HG02642 (cell line): ENCODE measurements around the gene CRIM1.

Source experiments
- ATAC-seq: cut with Tn5 transposase; IDR thresholded peaks from one replicate; pipeline ENCODE4 v1.9.1; 2021; ENCODE audit warnings: mild to moderate bottlenecking; ENCODE audit not compliant: unreplicated experiment, poor library complexity

The CRIM1 gene

DNA sequence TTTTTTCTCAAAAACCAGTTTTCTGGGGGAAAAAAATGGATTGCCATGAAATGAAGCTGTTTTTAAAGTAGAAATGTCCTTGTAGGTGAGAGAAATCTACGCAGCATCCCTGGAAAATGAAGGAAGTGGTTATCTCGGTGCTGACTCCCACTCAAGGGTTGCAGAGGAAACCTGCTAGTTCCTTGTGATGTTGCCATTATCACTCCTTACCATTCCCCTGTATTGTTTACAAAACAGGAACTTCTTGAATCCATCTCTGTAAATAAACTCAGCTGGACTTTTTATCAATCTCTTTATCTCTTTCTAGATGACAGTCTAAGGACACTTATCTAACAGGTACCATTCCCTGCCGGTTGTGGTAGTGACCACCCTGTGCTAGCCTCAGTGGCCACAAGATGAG, 181.2 kb downstream of the CRIM1 start:
- no peak for ATAC-seq

DNA sequence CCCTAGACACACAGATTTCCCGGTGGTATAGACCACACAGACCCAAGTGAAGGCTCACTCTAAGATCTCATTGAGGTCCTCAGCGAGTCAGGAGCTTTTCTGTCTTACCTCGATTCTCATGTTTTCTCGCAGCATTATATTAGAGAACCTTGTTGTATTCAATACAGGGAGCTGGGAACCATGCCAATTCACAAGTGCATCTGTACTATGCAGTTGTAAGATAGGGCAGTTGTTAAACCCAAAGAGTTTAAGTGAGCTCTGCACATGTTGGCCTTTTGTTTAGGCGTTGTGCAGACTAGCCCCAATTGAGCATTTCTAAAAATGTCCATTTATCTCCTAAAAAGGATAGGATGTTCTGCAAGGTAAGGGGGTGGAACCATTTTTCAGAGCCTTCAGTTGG, 182.8 kb downstream of the CRIM1 start:
- ATAC-seq, result no peak

DNA sequence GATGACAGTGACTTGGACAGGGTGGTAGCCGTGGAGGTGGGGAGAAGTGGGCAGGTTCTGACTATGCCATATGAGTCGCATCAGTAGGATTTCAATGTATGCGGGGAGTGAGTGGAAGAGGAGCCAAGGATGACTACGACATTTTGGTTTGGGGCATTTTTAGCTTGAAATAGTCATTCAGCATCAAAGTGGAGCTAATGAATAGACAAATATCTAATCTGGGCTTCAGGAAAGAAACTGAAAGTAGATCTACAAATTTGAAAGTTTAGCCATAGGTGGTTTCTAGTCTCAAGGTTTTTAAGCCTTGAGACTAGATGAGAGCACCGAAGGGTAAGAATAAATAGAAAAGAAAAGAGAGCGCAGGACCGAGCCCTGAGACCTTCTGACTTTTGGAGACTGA, 184.1 kb downstream of the CRIM1 start:
- ATAC-seq, result peak; percentile 70

DNA sequence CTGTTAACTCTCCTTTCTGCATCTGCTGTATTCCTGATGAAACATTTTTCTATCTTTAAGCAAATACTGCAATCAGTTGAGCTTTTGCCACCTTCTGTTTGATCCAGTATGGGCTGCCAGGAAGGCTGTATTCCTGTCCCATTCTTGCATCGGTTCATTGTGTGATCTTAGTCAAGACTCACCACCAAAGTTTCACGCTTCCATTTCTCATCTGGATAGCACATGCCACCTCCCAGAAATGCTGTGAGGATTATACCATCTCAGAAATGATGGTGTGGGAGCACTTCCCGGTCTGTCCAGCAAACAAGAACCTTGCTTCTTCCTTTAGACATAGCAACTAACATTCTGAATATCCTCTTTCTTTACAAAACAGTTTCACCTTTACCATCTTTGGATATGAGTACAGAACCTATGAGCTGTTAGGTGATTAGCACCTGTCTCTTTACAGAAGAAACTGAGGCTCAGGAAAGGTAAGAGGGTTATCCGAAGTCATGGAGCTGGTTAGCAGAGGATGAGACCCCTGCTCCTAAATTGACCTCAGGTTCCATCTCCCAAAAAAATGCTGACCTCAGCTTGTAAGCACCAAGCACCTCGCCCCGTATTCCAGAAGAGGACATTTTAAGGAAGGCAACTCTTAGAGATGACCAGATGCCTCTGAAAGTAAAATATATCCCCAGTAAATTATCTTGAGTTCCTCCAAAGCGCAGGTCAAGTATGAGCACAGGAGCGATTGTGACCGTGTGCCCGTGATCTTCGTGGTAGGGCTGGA, 185.6 kb downstream of the CRIM1 start:
- no peak for ATAC-seq

DNA sequence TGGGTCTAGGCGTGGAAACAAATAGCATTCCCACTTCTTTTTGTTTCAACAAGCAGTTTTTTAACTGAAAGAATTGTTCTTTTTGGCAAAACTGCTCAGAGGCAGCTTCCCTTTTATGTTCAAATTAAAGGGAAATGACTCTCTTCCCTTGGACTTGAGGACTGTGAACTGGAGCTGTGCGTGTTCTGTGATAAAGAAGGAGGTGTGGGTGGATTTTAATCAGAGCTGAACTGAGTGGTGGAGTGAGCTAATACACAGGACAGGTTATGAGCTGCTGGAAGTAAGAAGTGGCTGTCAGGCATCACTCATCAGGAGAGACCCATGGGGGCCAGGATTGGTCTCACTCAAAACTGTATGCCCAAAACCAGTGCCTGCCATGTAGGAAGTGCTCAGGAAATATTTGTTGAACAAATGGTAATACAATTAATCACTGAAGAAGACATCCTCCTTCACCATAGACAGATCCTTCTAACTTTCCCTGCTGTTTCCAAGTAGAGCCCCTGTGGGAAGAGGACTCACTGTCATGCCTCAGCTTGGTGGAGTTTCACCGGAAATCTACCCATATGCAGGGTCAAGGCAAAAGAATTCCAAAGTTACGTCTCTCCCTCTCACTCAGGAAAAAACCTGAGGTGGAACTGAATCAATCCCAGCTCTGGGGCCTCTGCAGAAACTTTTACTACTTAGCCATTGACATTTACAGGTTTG, 186.5 kb downstream of the CRIM1 start:
- ATAC-seq, result no peak

DNA sequence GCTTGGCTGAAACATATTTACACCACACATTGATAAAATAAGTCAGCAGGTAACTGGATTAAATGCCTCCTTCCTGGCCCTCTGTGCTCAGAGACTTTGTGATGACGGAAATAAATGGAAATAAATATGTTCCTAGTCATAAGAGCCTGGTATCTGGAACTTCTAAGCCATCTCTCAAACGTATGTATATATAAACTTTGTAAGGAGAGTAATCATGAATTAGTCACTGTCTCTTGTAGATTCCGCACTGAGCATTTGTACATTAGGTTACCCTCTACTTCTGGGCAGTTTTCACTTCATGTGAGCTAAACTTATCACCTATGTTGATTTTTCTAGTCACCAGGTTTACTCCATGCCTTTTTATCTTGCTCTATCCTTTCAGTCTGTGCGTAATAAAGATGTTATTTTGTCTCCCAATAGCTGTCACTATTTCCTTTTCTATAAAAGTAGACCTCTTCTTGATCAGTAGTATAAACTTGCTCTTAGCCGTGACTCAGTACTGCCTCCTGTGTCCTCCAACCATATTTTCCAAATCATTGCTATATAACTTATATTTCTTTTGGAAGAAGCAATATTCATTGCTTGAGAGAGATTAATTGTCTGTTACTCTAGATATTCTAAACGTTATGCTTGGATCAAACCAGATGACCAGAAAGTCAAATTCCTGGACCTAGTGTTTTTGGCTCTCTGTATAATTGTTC, 189.2 kb downstream of the CRIM1 start:
- ATAC-seq, result no peak

DNA sequence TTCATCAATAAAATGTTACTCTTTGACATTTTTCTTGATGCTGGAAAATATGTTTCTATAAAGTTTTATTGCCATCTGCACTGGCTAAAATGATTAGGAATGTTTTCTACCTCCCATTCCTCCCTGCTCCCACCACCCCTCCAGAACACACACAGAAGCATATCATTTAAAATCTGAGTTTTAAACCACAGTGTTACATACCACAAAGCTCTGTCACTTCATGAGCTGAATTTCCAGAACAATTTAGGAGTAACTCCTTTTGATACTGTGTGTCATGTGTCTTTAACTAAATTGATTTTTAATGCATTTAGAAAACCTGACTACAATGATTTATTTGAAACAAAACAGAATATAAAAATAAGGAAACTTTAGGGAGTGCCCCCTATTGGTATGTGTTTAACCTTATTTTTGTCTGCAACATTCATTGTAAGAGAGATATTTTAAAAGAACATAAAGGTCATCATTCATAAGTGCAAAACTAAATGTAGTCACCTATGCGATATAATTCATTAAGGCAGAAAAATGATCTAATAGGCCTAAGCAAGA, 190.4 kb downstream of the CRIM1 start:
- ATAC-seq, result no peak

DNA sequence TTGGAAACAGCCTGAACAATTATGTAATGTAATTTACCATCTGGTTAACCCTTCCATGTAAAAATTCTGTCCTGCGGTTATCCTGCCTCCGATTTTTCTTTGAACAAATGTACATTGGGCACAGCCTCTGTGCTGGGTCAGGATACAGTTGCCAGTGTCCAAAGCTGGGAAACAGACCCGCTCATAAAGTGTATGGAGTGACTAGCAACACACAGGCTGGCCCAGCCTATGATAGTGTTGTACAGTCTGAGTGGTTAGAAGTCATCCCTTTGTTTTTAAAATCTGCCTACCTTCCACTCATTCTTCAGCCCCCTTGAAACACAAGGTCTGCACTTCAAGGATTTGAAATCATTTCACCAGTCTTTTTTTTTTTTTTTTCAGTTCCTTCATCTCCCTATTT, 192.3 kb downstream of the CRIM1 start:
- ATAC-seq, result no peak

DNA sequence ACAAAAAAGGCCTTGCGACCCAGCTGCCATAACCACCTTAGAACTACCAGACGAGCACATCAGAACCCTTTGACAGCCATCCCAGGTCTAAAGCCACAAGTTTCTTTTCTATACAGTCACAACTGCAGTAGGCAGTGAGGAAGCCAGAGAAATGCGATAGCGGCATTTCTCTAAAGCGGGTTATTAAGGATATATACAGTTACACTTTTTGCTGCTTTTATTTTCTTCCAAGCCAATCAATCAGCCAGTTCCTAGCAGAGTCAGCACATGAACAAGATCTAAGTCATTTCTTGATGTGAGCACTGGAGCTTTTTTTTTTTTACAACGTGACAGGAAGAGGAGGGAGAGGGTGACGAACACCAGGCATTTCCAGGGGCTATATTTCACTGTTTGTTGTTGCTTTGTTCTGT, 193.6 kb downstream of the CRIM1 start:
- no peak for ATAC-seq

DNA sequence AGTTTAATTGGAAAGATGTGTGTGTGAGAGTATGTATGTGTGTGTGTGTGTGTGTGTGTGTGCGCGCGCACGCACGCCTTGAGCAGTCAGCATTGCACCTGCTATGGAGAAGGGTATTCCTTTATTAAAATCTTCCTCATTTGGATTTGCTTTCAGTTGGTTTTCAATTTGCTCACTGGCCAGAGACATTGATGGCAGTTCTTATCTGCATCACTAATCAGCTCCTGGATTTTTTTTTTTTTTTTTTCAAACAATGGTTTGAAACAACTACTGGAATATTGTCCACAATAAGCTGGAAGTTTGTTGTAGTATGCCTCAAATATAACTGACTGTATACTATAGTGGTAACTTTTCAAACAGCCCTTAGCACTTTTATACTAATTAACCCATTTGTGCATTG, 194.4 kb downstream of the CRIM1 start:
- ATAC-seq, result no peak

DNA sequence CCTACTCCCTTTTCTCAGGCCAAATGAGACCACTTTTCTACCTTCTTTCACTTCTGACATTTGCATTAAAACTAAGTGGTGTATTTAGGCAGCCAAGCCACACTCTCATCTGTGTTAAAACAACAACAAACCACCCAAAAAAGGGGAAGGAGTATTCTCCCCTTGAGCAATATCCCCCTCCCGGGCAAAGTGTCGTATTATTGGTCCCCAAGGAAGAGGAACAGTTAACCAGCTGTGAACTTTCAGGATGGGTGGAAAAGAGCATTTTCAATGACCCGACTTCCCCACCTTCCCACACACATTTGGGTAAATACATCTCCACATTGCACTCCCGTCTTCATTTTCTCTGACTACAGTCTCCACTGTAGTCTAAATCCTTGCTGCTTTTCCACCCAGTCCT, 198.1 kb downstream of the CRIM1 start:
- no peak for ATAC-seq

DNA sequence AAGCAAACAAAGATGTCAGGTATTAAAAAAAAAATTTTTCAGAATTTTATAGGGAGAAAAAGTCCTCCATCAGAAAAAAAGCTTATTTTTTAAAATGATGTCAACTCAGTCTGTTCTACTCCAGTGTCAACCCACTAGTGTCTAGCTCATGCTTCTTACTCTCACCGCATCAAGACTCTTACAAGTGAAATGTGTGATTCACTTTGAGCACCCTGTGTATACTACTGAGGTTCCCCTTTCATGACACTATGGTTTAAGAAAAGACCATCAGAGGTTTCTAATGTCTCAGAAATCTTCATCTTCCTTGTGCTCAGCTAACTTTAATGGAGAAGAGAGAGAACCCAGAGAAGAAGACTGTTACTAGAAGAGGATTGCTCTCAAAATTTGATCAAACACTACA, 199.0 kb downstream of the CRIM1 start:
- no peak for ATAC-seq

DNA sequence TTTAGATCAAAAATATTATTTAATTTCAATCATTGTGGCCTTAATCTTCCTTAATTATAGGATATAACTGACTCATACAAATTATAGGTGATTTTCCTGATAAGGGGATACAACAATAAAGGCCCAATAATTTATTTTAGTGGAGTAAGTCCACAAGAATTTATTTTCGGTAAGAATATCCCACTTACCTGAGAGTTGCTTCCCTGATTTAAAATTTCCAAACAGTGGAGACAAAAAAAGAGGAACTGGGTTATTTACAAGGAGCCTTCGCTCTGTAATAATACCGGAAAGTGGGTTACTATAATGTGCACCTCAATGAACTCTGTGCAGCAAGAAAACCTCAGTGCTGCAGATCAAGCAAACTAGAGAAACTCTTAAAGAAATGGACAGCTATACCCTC, 200.2 kb downstream of the CRIM1 start:
- ATAC-seq, result no peak

DNA sequence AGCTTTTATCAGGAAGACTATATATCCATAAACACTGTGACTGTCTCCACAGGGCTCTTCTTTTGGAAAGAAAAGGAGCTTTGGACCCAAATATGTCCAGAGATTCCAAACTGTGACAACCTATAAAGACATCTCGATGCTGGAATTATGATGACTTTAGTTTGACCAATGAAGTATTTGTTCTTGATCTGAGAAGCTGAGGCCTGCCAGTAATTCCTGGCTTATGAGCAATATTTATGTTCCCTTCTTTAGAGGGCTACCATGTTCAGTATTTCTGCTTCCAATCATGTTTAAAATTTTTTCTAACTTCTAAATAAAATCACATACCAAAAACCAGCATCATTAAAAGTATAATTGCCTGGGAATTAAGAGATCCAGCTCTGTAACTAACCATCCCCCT, 201.3 kb downstream of the CRIM1 start:
- no peak for ATAC-seq

DNA sequence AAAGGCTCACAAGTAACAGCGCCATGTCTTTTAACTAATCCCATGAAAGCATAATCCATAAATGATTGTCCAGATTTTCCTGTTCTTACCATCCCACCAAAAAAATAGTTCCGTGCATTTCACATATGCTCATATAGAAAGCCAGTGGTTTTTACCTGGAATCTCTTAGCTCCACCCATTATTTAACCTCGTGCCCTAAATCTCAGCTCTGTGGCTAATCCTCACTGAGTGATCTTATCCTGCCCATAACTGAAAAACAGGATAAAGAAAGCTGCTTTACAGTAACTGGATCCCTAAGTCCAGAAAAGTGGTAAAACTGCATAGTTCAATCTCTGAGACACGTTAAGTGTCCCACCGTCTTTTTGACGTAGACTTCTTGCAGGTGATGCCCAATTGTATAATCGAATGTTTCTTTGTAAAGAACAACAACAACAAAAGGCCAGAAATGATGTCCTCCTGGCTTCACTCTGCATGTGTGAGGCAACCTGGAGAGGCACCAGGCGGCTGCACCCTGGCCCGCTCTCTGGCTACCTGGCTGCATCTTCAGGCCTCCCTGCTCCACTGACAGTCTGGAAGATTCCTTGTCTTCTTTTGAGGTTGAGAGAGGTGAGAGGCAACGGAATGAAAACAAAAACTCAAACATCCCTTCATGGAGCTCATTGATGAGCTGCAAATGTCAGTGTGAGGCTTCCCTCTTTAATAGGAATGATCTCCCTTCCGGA, 203.8 kb downstream of the CRIM1 start:
- no peak for ATAC-seq

DNA sequence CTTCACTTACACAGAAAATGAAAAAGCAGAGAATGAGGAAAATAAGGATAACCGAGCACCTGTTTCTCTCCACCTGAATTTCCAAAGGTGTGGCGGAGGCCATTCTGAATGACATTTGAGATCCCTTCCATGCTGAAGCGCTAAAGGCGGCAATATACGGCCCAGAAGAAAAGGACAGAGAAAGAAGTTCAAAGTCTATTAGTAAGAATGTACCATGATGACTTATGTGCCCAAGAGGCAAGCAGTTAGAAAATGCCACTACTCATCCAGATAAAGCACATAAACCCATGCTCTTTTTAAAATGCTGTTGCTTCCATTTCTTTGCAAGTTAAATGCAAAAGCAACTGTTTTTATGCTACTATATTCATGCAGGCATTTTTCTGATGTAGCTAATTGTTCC, 205.1 kb downstream of the CRIM1 start:
- ATAC-seq, result no peak

DNA sequence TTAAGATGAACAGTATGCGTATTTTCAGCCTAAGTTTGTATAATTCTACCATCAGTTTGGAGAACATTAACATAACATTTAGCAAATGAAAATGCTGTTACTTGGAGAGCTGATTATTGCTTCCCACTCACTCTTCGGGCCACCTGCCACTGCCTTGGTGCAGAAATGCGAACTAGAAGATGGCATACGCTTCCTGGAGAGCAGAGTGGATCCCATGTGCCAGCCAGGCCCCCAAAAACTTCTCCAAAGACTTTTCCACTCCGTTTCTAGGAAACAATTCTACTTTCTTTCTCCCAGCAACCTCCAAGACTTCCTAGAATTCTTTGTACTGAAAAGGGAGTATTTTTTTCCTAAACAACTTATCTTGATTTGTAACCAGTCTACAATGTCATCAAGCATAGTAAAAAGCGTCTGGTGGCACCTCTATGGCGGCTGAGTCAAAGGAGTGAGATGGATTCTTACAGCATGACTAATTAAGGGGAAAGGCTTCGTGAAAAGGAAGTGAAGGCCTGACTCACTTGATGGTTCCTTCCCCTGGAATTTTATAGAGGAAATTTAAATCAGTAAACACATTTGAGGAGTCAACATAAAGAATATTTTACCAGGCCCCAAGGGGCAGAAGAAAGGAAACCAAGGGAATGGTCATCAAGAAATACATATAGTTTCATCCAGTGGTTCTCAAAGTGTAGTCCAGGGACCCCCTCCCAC, 205.8 kb downstream of the CRIM1 start:
- ATAC-seq, result no peak

DNA sequence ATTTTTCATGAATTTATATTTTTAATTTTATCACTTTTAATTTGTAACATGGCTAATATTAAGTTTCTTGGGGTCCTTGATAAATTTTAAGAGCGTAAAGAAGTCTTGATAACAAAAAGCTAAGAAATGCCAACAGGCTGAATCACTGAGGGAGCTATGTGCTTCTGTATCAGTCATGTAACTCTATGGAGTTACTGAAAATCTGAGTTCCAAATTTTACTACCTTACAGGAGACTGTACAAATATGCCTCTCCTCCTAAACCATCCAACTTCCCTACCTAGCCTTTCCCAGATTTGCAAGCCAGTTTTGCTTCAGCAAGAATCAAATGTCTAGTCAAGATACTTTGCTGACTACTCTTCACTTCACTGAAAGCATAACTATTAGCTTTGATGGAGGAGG, 206.7 kb downstream of the CRIM1 start:
- ATAC-seq, result no peak

DNA sequence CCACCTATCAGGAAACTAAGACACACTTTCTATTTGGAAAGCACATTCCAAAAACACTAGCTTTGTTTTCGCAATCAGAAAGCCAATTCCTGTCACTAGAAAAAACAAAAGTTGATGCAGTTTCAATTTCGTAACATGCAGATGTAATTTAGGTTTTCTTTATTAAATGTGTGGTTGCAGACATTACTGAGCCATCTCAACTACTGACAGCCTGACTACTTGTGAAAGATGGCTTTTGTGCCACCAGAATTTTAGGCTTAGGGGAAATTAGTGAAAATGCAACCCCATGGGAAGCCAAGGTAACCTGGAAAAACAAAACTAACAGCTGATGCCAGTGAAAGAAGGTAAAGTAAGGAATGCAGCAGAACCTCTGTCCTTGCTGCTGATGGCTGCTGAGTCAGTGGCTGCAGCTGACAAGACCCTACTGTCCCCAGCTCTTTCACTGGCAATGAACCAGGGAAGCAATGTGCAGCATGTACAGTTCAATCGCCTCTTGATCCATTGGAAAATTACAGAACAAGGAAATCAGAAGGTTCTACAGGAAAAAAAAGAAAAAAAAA, 207.5 kb downstream of the CRIM1 start:
- ATAC-seq, result no peak
